Small intestine (tissue), 7 donors: Measurements from ENCODE around the gene A2M. TPM values are rescaled to one million over a fixed set of nuclear protein-coding genes. Genes with fewer than 3 reads are reported as not detected.

Source experiments
- DNase-seq, 2 donors: peaks; one replicate each; pipeline versions ENCODE4 v3.0.0 to v3.0.0-alpha.2; 2013
- FAIRE-seq: peaks from 2 replicates; lab custom pipeline; 2012; peaks lifted over from hg19 to GRCh38; lab: Jason Lieb, UNC
- H3K27ac ChIP-seq, 3 donors: one replicate each; pipeline ENCODE4 v1.5.1; 2013; ENCODE audit warnings: low read length in 2 of 3, mild to moderate bottlenecking in 2 of 3, control low read depth in 1 of 3, inconsistent platforms in 1 of 3, low read depth in 1 of 3, moderate library complexity in 1 of 3
- H3K27me3 ChIP-seq, 3 donors: one replicate each; pipeline ENCODE4 v1.6.1; 2013; ENCODE audit warnings: low read length in 3 of 3, inconsistent platforms in 1 of 3; ENCODE audit not compliant: control insufficient read depth in 3 of 3, insufficient read depth in 3 of 3
- H3K36me3 ChIP-seq, 3 donors: one replicate each; pipeline ENCODE4 v1.6.1; 2013; ENCODE audit warnings: low read length in 3 of 3, inconsistent platforms in 1 of 3, low read depth in 1 of 3, mild to moderate bottlenecking in 1 of 3, moderate library complexity in 1 of 3; ENCODE audit not compliant: control insufficient read depth in 3 of 3, insufficient read depth in 2 of 3
- H3K4me1 ChIP-seq, 3 donors: one replicate each; pipeline ENCODE4 v1.6.1; 2013; ENCODE audit warnings: low read length in 2 of 3, inconsistent platforms in 1 of 3, low read depth in 1 of 3, mild to moderate bottlenecking in 1 of 3, moderate library complexity in 1 of 3; ENCODE audit not compliant: control insufficient read depth in 3 of 3, insufficient read depth in 2 of 3
- H3K4me3 ChIP-seq, 3 donors: one replicate each; pipeline ENCODE4 v1.5.1; 2013; ENCODE audit warnings: low read length in 3 of 3, control low read depth in 1 of 3, inconsistent platforms in 1 of 3, low read depth in 1 of 3, mild to moderate bottlenecking in 1 of 3, moderate library complexity in 1 of 3
- H3K9me3 ChIP-seq, 2 donors: one replicate each; pipeline ENCODE4 v1.6.1; 2013; ENCODE audit warnings: low read depth in 1 of 2, low read length in 1 of 2; ENCODE audit not compliant: control insufficient read depth in 2 of 2, insufficient read depth in 1 of 2
- WGBS, 3 donors: extraction: QIAGEN DNeasy Blood & Tissue Kit; methylation state at CpG; one replicate each; pipeline ENCODE4 v1.1.7; 2013; 5-methylcytosine and 5-hydroxymethylcytosine counted together
- polyA plus RNA-seq, 4 donors: library from polyadenylated mRNA; stranded (reverse) in 3 of 4; unstranded in 1 of 4; fragments of 200-250 nt in 3 of 4; fragments of 120-200 nt in 1 of 4; gene quantifications; one replicate each; pipeline versions ENCODE4 v1.2.1 to v1.2.3, GENCODE V29; 2013
- donor health status: healthy with polysubstance abuse.
- donor health status: control.
- donor health status: control.
- donor health status: Bipolar disorder and iron deficiency.
- donor health status: healthy.

A2M gene
- polyA plus RNA-seq, 4 donors = 4.7 to 93.5 (median 42.1) TPM

GRCh38 chr12:9087087-9087835, 28.5 kb downstream of the A2M start:
- H3K4me3 ChIP-seq = no peak overlapping the region
- H3K4me1 ChIP-seq = no peaks in the 10 kb centered on the region
- DNase-seq (no peak), FAIRE-seq (peak; percentile 19)
- H3K9me3 ChIP-seq = peaks cover 0 to under 1% of the 10 kb centered on the region in 2 donors
- H3K27me3 ChIP-seq = no peaks in the 10 kb centered on the region
- H3K27ac ChIP-seq = no peak overlapping the region
- peaks cover 0 to 2% (median 0%) of the 10 kb centered on the region in 3 donors for H3K36me3 ChIP-seq

DNA sequence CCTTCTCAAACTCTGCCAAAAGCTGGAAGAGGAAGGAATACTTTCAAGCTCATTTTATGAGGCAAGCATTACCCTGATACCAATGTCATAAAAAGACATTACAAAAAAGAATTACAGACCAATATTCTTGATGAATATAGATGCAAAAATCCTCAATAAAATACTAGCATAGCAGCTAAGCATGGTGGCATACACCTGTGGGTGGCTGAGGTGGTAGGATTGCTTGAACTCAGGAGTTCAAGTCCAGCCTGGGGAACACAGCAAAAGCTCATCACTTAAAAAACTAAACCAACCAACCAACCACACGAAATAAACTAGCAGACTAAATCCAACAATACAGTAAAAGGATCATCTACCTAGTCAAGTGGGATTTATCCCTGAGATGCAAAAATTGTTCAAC, 29.6 kb downstream of the A2M start:
- H3K9me3 ChIP-seq = peaks cover 0 to 8% of the 10 kb centered on the region in 2 donors
- 24 to 47% (median 43%) methylated on average over 1 of the region's 1 CpG for WGBS, 3 donors
- no peaks in the 10 kb centered on the region for H3K4me1 ChIP-seq
- no peak overlapping the region for H3K4me3 ChIP-seq
- peaks cover 0 to under 1% (median 0%) of the 10 kb centered on the region in 3 donors for H3K36me3 ChIP-seq
- DNase-seq = no peak
- FAIRE-seq = no peak
- no peak overlapping the region for H3K27ac ChIP-seq
- no peaks in the 10 kb centered on the region for H3K27me3 ChIP-seq

- no peaks in the 10 kb centered on the region for H3K36me3 ChIP-seq
Measured at GRCh38 chr12:9084417-9084816, 31.3 kb downstream of the A2M start.

GRCh38 chr12:9083793-9084192, 31.9 kb downstream of the A2M start:
- peaks cover 0 to 8% of the 10 kb centered on the region in 2 donors for H3K9me3 ChIP-seq
- H3K36me3 ChIP-seq = no peaks in the 10 kb centered on the region
- H3K27me3 ChIP-seq = no peaks in the 10 kb centered on the region
- H3K27ac ChIP-seq = no peak overlapping the region
- DNase-seq (no peak), FAIRE-seq (no peak)
- no peak overlapping the region for H3K4me3 ChIP-seq
- no peaks in the 10 kb centered on the region for H3K4me1 ChIP-seq
- 91 to 95% (median 93%) methylated on average over 2 of the region's 2 CpGs for WGBS, 3 donors

More at GRCh38 chr12:9084417-9084816, 31.3 kb downstream of the A2M start:
- H3K27me3 ChIP-seq = no peaks in the 10 kb centered on the region
- no peak overlapping the region for H3K27ac ChIP-seq
- no peaks in the 10 kb centered on the region for H3K4me1 ChIP-seq
- no peak for FAIRE-seq
- WGBS, 3 donors = 54 to 67% (median 61%) methylated on average over 2 of the region's 2 CpGs
- no peak for DNase-seq
- H3K4me3 ChIP-seq = no peak overlapping the region
- peaks cover 0 to 8% of the 10 kb centered on the region in 2 donors for H3K9me3 ChIP-seq

GRCh38 chr12:9081667-9082427, 33.9 kb downstream of the A2M start:
- H3K27ac ChIP-seq = no peak overlapping the region
- H3K27me3 ChIP-seq = no peaks in the 10 kb centered on the region
- H3K36me3 ChIP-seq = no peaks in the 10 kb centered on the region
- 84 to 96% (median 95%) methylated on average over 3 of the region's 3 CpGs for WGBS, 3 donors
- peaks cover 0 to 8% of the 10 kb centered on the region in 2 donors for H3K9me3 ChIP-seq
- DNase-seq (no peak), FAIRE-seq (no peak)
- no peaks in the 10 kb centered on the region for H3K4me1 ChIP-seq
- H3K4me3 ChIP-seq = no peak overlapping the region

DNA sequence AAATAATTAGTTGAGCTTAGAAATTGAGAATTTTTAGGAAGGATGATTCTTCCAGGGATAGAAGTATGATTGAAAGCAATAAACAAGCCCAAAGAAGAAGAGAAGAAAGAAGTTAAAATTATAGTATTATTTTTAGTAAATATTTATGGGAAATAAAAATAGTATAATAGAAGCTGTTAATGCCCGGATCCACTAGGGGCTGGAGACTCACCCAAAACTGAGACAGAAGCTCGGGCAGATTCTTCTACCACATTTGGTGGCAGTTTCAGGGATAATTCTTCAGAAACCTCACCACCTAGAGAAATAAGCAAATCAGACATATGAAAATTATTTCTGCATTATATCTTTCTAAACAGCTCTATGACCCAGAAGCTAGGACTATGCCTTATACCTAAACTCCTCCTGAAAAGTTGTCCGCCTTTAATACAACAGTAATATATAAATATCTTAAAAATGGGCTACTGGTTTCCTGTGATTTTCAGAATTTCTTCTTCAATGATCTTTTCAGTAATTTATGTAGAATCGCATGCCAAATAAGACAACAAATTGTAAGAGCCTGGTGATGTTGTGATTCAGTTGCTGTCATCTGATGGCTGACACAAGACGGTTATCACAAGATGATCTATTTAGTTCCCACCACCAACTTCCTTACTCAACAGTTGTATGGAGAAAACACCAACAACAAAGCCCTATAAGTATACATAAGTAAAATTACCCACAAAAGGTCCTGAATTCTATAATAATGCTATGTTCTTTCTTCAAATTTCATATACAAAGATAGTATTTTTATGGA, 35.6 kb downstream of the A2M start:
- no peak for FAIRE-seq
- H3K9me3 ChIP-seq = peaks cover 0 to 8% of the 10 kb centered on the region in 2 donors

DNA sequence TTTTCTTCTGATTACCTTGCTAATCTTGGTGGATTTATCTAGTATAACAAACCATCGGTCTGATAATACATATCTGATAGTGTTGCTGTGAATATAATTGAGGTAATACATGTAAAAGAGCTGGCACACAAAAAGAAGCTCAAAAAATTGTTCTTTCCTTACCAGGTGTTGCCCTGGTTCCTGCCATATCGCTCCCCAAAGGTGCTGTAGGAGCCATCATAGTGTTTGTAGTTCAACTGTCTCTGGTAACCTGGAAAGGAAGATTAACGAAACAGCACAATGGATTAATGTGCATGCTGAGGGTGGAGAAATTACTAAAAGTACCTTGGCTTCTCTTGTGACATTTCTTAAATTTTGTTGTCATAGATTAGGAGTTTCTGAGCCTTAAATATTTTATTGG, 36.6 kb downstream of the A2M start:
- FAIRE-seq = no peak
- Histone ChIP-seq H3K27ac (no peak overlapping the region), H3K36me3 (peaks cover 0 to 3% (median 0%) of the 10 kb centered on the region in 3 donors), H3K4me1 (no peaks in the 10 kb centered on the region), H3K27me3 (no peaks in the 10 kb centered on the region), H3K9me3 (peaks cover 0 to 8% of the 10 kb centered on the region in 2 donors), H3K4me3 (no peak overlapping the region)
- 58 to 82% (median 64%) methylated on average over 3 of the region's 3 CpGs for WGBS, 3 donors
- DNase-seq = no peak

More for the DNA sequence above, 35.6 kb downstream of the A2M start:
- H3K4me3 ChIP-seq = no peak overlapping the region
- no peak for DNase-seq
- no peak overlapping the region for H3K27ac ChIP-seq
- no peaks in the 10 kb centered on the region for H3K27me3 ChIP-seq
- no peaks in the 10 kb centered on the region for H3K4me1 ChIP-seq
- no peaks in the 10 kb centered on the region for H3K36me3 ChIP-seq
- WGBS, 3 donors = 89 to 94% (median 93%) methylated on average over 5 of the region's 5 CpGs
